Panc1 (cell line): ENCODE data around the gene COLEC11. TPM values are rescaled to one million over a fixed set of nuclear protein-coding genes. Genes with fewer than 3 reads are reported as not detected.

Source experiments
- ATAC-seq: fragments of 200-7000 bp; cut with Tn5 transposase; 2 replicates; pipeline ENCODE4 v1.9.1; 2020; ENCODE audit warnings: mild to moderate bottlenecking, moderate library complexity
- BruUV-seq: library from RNA; stranded (reverse); fragments of 400-500 nt; replicated peaks from 2 replicates; lab custom pipeline; 2021; lab: Mats Ljungman, UMichigan
- CTCF ChIA-PET: fragments of 300-600 bp; sonication (Branson Sonifier 250); formaldehyde crosslinking; loops from one replicate; lab custom pipeline; 2022; ENCODE audit warnings: antibody characterized with exemption; lab: Charles Lee
- POLR2A ChIA-PET: fragments of 300-600 bp; sonication (Branson Sonifier 250); formaldehyde crosslinking; loops from one replicate; lab custom pipeline; 2022; ENCODE audit warnings: antibody characterized with exemption; lab: Charles Lee
- DNase-seq: peaks from one replicate; pipeline ENCODE4 v3.0.0-alpha.2; 2010; ENCODE audit warnings: low read depth, low spot score
- H3K27ac ChIP-seq: 2 replicates; pipeline ENCODE4 v1.5.1; 2011; ENCODE audit warnings: mild to moderate bottlenecking, low read length, inconsistent platforms
- H3K27me3 ChIP-seq: fragments of 200-500 bp; sonication (Bioruptor generic); 2 replicates; pipeline ENCODE4 v1.6.0; 2014; ENCODE audit warnings: low read length, inconsistent platforms; ENCODE audit not compliant: control insufficient read depth, insufficient read depth
- H3K36me3 ChIP-seq: fragments of 200-500 bp; sonication (Bioruptor generic); 2 replicates; pipeline ENCODE4 v1.5.1; 2014; ENCODE audit warnings: inconsistent platforms, mild to moderate bottlenecking, low read length, moderate library complexity; ENCODE audit not compliant: control insufficient read depth, insufficient read depth
- H3K4me1 ChIP-seq: 2 replicates; pipeline ENCODE4 v1.5.1; 2011; ENCODE audit warnings: inconsistent platforms, mild to moderate bottlenecking, low read length, moderate library complexity; ENCODE audit not compliant: control insufficient read depth, insufficient read depth
- H3K4me3 ChIP-seq, 2 experiments: 2 replicates each; pipeline ENCODE4 v1.5.1; 2011 to 2012; ENCODE audit warnings: low read depth in 2 of 2, low read length in 2 of 2, mild to moderate bottlenecking in 2 of 2, inconsistent platforms in 1 of 2, moderate library complexity in 1 of 2
- H3K9me3 ChIP-seq: fragments of 200-500 bp; sonication (Bioruptor generic); 2 replicates; pipeline ENCODE4 v1.5.1; 2014; ENCODE audit warnings: low read depth, mild to moderate bottlenecking, inconsistent platforms, low read length, moderate library complexity; ENCODE audit not compliant: control insufficient read depth, insufficient read depth
- POLR2AphosphoS5 ChIP-seq: IDR thresholded peaks from 2 replicates; pipeline ENCODE4 v1.6.1; 2012; ENCODE audit warnings: mild to moderate bottlenecking, low read depth, low read length, moderate library complexity
- SIN3A ChIP-seq: IDR thresholded peaks from 2 replicates; pipeline ENCODE4 v1.6.1; 2012; ENCODE audit warnings: low read depth, mild to moderate bottlenecking, low read length, moderate library complexity, borderline replicate concordance; ENCODE audit not compliant: insufficient read depth
- TCF7L2 ChIP-seq: IDR thresholded peaks from 2 replicates; pipeline ENCODE4 v1.6.1; 2011; ENCODE audit warnings: mild to moderate bottlenecking, low read depth, low read length, inconsistent platforms
- in situ Hi-C: cut with HindIII; loops from 2 replicates; pipeline ENCODE4 v1.10.0; 2016; ENCODE audit warnings: low sequenced_read_pairs, low pct_unique_long_range_greater_than_20kb
- intact Hi-C: fragments of 100-400 bp; cut with micrococcal nuclease; formaldehyde crosslinking; loops from one replicate; pipeline ENCODE4 v1.10.0; 2022; ENCODE audit not compliant: unreplicated experiment
- total RNA-seq: library from RNA; stranded (reverse); gene quantifications from one replicate; pipeline ENCODE4 v1.2.1, GENCODE V29; 2021; ENCODE audit not compliant: unreplicated experiment
- TF ChIP-seq, protein P1 (sequence below), 2 experiments: IDR thresholded peaks; 2 replicates each; pipeline ENCODE4 v1.6.1; 2011 to 2012; ENCODE audit warnings: low read depth in 2 of 2, control low read depth in 1 of 2, low read length in 1 of 2, mild to moderate bottlenecking in 1 of 2, moderate library complexity in 1 of 2; ENCODE audit not compliant: insufficient read depth in 1 of 2
- TF ChIP-seq, protein P2 (sequence below): fragments of 450-650 bp; IDR thresholded peaks from 2 replicates; pipeline ENCODE4 v1.5.1; 2017; ENCODE audit warnings: mild to moderate bottlenecking

COLEC11 gene
- total RNA-seq, 1 experiment from 2014 or later: 0.31 TPM

DNA sequence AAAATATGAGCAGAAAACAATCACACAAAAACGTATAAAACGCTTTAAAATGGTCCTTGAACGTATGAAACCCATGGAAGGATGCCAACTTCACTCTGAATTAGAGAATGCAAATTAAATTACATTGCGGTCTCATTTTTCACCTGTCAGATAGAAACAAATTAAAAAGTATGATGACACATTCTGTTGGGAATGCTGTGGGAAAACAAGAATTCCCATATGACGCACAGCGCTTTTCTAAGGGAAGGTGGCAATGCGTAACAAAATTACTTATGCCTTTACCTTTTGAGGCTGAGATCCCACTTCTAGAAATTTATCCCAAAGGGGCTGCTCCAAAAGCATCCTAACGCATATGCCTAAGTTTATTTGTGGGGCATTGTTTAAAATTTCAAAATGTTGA, 23.6 kb upstream of the COLEC11 start:
- no peaks in the 10 kb centered on the region for H3K9me3 ChIP-seq
- H3K27ac ChIP-seq: no peak overlapping the region; the same call in 1 of the 2 replicates
- DNase-seq (no peak), ATAC-seq (no peak)
- intact Hi-C loops (no loop called here), in situ Hi-C loops (no loop called here)
- H3K27me3 ChIP-seq: no peaks in the 10 kb centered on the region
- ChIA-PET POLR2A (no interaction called here), CTCF (no interaction called here)
- peaks cover 7% of the 10 kb centered on the region for H3K4me1 ChIP-seq
- H3K36me3 ChIP-seq: peaks cover 6% of the 10 kb centered on the region
- TF ChIP-seq TCF7L2: no peak
- TF ChIP-seq, protein P1, sequence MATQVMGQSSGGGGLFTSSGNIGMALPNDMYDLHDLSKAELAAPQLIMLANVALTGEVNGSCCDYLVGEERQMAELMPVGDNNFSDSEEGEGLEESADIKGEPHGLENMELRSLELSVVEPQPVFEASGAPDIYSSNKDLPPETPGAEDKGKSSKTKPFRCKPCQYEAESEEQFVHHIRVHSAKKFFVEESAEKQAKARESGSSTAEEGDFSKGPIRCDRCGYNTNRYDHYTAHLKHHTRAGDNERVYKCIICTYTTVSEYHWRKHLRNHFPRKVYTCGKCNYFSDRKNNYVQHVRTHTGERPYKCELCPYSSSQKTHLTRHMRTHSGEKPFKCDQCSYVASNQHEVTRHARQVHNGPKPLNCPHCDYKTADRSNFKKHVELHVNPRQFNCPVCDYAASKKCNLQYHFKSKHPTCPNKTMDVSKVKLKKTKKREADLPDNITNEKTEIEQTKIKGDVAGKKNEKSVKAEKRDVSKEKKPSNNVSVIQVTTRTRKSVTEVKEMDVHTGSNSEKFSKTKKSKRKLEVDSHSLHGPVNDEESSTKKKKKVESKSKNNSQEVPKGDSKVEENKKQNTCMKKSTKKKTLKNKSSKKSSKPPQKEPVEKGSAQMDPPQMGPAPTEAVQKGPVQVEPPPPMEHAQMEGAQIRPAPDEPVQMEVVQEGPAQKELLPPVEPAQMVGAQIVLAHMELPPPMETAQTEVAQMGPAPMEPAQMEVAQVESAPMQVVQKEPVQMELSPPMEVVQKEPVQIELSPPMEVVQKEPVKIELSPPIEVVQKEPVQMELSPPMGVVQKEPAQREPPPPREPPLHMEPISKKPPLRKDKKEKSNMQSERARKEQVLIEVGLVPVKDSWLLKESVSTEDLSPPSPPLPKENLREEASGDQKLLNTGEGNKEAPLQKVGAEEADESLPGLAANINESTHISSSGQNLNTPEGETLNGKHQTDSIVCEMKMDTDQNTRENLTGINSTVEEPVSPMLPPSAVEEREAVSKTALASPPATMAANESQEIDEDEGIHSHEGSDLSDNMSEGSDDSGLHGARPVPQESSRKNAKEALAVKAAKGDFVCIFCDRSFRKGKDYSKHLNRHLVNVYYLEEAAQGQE (IDR thresholded peaks at IDR 0.05; ENCODE audit: insufficient read depth in 1 of 2, low read depth in 2 of 2, low read length in 1 of 2): no peak
- TF ChIP-seq, protein P2, sequence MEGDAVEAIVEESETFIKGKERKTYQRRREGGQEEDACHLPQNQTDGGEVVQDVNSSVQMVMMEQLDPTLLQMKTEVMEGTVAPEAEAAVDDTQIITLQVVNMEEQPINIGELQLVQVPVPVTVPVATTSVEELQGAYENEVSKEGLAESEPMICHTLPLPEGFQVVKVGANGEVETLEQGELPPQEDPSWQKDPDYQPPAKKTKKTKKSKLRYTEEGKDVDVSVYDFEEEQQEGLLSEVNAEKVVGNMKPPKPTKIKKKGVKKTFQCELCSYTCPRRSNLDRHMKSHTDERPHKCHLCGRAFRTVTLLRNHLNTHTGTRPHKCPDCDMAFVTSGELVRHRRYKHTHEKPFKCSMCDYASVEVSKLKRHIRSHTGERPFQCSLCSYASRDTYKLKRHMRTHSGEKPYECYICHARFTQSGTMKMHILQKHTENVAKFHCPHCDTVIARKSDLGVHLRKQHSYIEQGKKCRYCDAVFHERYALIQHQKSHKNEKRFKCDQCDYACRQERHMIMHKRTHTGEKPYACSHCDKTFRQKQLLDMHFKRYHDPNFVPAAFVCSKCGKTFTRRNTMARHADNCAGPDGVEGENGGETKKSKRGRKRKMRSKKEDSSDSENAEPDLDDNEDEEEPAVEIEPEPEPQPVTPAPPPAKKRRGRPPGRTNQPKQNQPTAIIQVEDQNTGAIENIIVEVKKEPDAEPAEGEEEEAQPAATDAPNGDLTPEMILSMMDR: no peak
- no peak for TF ChIP-seq SIN3A
- no peak for TF ChIP-seq POLR2AphosphoS5
- no TSS peak for BruUV-seq
- H3K4me3 ChIP-seq: no peak overlapping the region

DNA sequence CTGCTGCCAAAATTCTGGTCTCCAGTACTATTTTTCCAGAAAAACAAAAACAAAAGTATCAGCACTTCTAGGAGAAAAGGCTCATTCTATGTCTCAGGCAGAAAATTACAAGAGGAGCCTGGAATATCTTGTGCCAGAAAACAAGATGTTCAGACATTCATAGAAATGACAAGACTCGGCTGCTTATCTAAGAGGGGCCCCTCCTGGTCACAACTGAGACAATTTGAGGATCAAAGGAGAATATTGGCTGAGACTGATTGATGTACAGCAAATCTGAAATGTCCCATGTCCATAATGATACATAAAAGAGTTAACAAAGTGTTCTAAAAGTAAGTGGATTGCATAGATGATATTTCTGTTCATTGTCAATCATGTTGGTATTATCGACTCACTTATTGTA, 22.3 kb upstream of the COLEC11 start:
- TF ChIP-seq SIN3A: no peak
- no peak for TF ChIP-seq POLR2AphosphoS5
- TF ChIP-seq, protein P1 (IDR thresholded peaks at IDR 0.05; ENCODE audit: insufficient read depth in 1 of 2, low read depth in 2 of 2, low read length in 1 of 2): no peak
- TF ChIP-seq TCF7L2: no peak
- TF ChIP-seq, protein P2: no peak
- in situ Hi-C loops (no loop called here), intact Hi-C loops (no loop called here)
- Histone ChIP-seq H3K4me3 (no peak overlapping the region), H3K27ac (no peak overlapping the region), H3K9me3 (no peaks in the 10 kb centered on the region), H3K27me3 (no peaks in the 10 kb centered on the region), H3K4me1 (peaks cover 18% of the 10 kb centered on the region), H3K36me3 (peaks cover 15% of the 10 kb centered on the region)
- ChIA-PET CTCF (no interaction called here), POLR2A (no interaction called here)
- DNase-seq (no peak), ATAC-seq (no peak)
- TSS peak; percentile 74 for BruUV-seq
